IPS-18c (cell line): ENCODE results near the gene TMEM143.
"Not testable (repeated sequence)": the region's sequence is repeated elsewhere in the genome, so short reads cannot be mapped to it uniquely, and the experiment has no call there.

ENCODE experiments used
- H3K4me3 ChIP-seq: 2 replicates; pipeline ENCODE4 v1.7.0; 2013; ENCODE audit warnings: low read depth, mild to moderate bottlenecking, low read length, moderate library complexity; ENCODE audit not compliant: insufficient read depth
- H3K9me3 ChIP-seq: one replicate; pipeline ENCODE4 v1.6.1; 2013; ENCODE audit warnings: mild to moderate bottlenecking, low read length, moderate library complexity; ENCODE audit not compliant: control insufficient read depth, insufficient read depth

Gene TMEM143

DNA sequence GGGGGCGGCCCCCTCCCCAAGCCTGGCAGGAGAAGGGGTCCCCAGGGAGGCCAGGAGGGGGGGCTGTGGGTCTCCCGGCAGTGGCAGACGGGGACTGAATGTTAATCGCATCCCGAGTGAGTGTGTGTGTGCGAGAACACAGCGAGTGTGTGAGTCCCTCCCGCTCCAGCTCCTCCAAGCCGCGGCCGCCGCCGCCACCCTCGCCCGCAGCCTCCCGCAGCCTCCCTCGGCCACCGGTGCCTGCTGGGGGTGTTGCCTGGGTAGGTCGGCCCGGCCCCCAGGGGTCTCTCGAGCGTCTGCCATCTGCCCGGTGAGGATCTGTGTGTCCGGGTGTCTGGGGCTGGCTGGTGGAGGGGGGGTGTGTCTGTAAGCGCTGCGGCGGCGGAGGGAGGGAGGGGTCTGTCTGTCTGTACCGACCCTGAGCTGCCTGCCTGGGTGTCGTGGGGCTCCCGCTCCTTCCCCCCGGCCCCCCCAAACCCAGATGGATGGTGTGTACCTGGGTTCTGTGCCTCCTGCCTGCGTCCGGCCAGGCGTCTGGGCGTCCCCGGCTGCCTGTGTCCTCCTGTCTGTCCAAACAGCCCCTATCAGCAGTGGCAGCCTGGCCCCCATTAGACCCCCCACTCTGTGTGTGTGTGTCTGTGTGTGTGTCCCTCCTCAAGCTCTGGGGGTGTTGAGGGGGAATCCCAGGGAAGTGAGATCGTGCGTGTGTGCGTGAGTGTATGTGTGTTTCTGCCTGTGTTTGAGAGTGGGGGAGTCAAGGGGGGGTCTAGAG, 30.0 kb upstream of the TMEM143 start, which contains the start of gene GRIN2D:
Gene GRIN2D, plus strand, starts transcription at position 110 of the 772 bp plus-strand sequence. CDS start 4,725 bp downstream, outside the sequence.
- peak within 1 kb of the TSS; percentile 49 for H3K4me3 ChIP-seq

GRCh38 chr19:48392860-48393558, 29.3 kb upstream of the TMEM143 start:
- Histone ChIP-seq H3K4me3 (peak overlapping the region; percentile 49; the same call in 1 of the 2 replicates), H3K9me3 (no peaks in the 10 kb centered on the region)

More for the DNA sequence above, 30.0 kb upstream of the TMEM143 start, which contains the start of gene GRIN2D:
- H3K9me3 ChIP-seq = no peaks in the 10 kb centered on the region

DNA sequence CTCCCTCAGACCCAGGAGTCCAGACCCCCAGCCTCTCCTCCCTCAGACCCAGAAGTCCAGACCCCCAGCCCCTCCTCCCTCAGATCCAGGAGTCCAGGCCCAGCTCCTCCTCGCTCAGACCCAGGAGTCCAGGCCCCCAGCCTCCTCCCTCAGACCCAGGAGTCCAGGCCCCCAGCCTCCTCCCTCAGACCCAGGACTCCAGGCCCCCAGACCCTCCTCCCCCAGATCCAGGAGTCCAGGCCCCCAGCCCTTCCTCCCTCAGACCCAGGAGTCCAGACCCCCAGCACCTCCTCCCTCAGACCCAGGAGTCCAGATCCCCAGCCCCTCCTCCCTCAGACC, 28.2 kb upstream of the TMEM143 start:
- not testable (repeated sequence) for H3K4me3 ChIP-seq

DNA sequence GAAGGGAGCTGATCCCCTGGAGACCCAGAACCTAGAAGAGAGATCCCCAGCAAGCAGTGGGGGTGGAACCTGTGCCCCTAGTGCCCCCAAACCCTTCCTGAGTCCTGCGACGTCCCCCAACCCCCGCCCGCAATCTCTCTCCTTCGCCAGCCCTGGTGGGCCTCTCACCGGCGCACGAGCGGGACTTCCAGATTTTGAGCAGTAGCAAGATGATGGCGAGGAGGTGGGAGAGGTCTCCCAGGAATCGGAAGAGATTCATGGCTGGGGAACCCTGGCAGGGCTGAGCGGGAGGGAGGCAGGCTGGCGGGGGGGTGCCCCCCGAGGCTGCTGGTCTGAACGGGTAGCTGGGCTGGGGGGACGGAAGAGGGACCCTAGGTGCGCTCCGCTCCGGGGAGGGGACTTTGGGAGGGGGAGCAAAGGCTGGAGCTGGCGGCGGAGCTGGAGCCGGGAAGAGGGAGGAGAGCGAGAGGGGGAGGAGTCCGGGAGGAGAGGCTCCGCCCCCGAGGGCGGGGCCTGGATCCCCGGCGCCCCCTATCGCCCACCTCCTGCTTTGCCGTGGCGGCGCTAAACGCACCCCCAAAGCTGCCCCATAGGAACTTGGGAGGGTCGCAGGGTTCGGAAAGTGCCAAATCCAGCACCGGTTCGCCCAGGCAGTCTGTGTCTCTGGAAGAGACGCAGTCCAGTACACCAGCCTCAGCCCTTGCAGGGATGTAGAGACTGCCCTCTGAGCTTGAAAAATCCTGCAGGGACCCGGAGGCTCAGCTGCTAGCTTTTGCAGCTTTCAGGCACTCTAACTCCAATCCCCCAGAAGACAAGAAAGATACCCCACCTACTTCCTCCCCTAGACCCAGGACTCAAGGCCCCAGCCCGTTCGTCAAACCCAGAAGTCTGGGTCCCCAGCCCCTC, 27.6 kb upstream of the TMEM143 start, which contains the start of gene KDELR1:
Gene KDELR1, minus strand, starts transcription at position 452 of the 906 bp plus-strand sequence. Its CDS starts 193 bp downstream, at position 259.
- peak within 1 kb of the TSS; percentile 92 for H3K4me3 ChIP-seq

More for the DNA sequence above, 28.2 kb upstream of the TMEM143 start:
- not testable (repeated sequence) for H3K9me3 ChIP-seq

GRCh38 chr19:48390188-48391099, 26.7 kb upstream of the TMEM143 start:
- H3K4me3 ChIP-seq = peak overlapping the region; percentile 92
- H3K9me3 ChIP-seq = no peaks in the 10 kb centered on the region

More for the DNA sequence above, 27.6 kb upstream of the TMEM143 start, which contains the start of gene KDELR1:
- H3K9me3 ChIP-seq = no peaks in the 10 kb centered on the region

DNA sequence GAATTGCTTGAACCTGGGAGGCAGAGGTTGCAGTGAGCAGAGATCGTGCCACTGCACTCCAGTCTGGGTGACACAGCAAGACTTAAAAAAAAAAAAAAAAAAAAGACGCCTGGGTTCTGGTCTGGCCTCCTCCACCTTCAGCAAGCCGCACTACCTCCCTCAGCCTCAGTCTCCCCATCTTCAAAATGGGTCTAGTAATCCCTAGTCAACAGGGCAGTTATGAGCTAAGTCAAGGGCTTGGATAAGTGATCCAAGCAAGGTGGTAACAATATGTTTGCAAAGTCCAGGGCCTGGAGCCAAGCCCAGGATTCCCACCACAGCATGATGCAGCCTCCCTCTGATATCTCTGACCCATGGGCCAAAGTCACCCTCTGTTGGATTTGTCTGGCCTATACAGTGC, 23.2 kb upstream of the TMEM143 start:
- Histone ChIP-seq H3K9me3 (no peaks in the 10 kb centered on the region), H3K4me3 (no peak overlapping the region)

GRCh38 chr19:48385461-48386087, 21.8 kb upstream of the TMEM143 start:
- no peaks in the 10 kb centered on the region for H3K9me3 ChIP-seq
- H3K4me3 ChIP-seq = no peak overlapping the region

- H3K4me3 ChIP-seq = no peak overlapping the region
- no peaks in the 10 kb centered on the region for H3K9me3 ChIP-seq
These were observed 18.5 kb upstream of the TMEM143 start for GRCh38 chr19:48382286-48382685.

GRCh38 chr19:48381178-48381950, 17.6 kb upstream of the TMEM143 start:
- H3K4me3 ChIP-seq = no peak overlapping the region
- no peaks in the 10 kb centered on the region for H3K9me3 ChIP-seq

DNA sequence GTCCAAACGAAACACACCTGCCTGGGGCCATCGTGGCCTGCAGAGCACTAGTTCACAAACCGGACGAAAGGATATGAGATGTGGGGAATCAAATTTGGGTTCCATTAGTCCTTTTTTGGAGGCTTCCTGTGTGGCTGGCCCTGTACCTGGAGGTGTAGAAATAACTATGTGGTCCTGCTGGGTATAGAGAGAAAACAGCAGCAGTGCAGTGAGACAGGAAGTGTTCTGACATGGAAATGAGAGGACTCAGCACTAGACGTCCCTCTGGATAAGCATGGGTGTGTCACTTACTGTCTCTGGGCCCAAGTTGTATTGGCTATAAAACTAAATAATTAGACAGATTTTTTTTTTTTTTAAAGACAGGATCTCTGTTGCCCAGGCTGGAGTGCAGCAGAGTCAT, 15.3 kb upstream of the TMEM143 start:
- H3K9me3 ChIP-seq = no peaks in the 10 kb centered on the region
- H3K4me3 ChIP-seq = no peak overlapping the region

DNA sequence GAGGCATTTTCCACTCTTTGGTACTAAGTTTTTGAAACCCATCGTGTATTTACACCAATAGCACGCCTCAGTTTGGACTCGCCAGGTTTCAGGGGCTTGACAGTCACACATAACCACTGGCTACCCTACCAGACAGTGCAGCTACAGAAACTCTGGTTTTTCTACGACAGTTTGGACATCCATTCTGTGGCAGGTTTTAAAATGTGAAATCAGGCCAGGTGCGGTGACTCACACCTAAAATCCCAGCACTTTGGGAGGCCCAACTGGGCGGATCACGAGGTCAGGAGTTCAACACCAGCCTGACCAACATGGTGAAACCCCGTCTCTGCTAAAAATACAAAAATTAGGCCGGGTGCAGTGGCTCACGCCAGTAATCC, 14.4 kb upstream of the TMEM143 start:
- Histone ChIP-seq H3K9me3 (no peaks in the 10 kb centered on the region), H3K4me3 (no peak overlapping the region)

DNA sequence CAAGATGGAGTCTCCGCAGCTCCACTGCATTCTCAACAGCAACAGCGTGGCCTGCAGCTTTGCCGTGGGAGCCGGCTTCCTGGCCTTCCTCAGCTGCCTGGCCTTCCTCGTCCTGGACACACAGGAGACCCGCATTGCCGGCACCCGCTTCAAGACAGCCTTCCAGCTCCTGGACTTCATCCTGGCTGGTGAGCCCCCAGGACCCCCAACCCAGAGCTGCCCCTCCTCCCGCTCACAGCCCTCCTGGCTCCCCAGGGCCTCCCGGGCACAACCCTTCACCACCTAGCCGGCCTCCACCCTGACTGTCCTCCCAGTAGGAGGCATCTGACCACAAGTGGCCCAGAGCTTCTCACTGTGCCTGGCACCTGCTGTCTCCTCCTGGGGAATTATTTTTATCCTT, 9.8 kb upstream of the TMEM143 start:
- no peaks in the 10 kb centered on the region for H3K9me3 ChIP-seq
- H3K4me3 ChIP-seq = no peak overlapping the region

GRCh38 chr19:48372904-48373303, 9.2 kb upstream of the TMEM143 start:
- H3K4me3 ChIP-seq = no peak overlapping the region
- no peaks in the 10 kb centered on the region for H3K9me3 ChIP-seq

- not testable (repeated sequence) for H3K9me3 ChIP-seq, H3K4me3 ChIP-seq
These were observed 8.0 kb upstream of the TMEM143 start for GRCh38 chr19:48371771-48372170.

- no peak overlapping the region for H3K4me3 ChIP-seq
- no peaks in the 10 kb centered on the region for H3K9me3 ChIP-seq
These were observed 7.6 kb upstream of the TMEM143 start for GRCh38 chr19:48371367-48371766.
